Breast epithelium (tissue), 3 donors: Measurements from ENCODE around the gene CDK14.

Experiments
- POLR2A ChIP-seq: fragments of 450-650 bp; IDR thresholded peaks from one replicate; pipeline ENCODE4 v1.6.1; 2016; ENCODE audit warnings: antibody characterized with exemption, mild to moderate bottlenecking, moderate library complexity
- POLR2AphosphoS5 ChIP-seq, 3 donors: sonication (generic); formaldehyde crosslinking; IDR thresholded peaks; one replicate each; pipeline ENCODE4 v1.6.1; 2017; ENCODE audit warnings: antibody characterized with exemption in 3 of 3
- TF ChIP-seq, protein P1 (sequence below), 3 donors: fragments of 450-650 bp; IDR thresholded peaks; one replicate each; pipeline ENCODE4 v1.5.1; 2016 to 2017; ENCODE audit warnings: antibody characterized with exemption in 3 of 3, mild to moderate bottlenecking in 3 of 3, moderate library complexity in 3 of 3

DNA sequence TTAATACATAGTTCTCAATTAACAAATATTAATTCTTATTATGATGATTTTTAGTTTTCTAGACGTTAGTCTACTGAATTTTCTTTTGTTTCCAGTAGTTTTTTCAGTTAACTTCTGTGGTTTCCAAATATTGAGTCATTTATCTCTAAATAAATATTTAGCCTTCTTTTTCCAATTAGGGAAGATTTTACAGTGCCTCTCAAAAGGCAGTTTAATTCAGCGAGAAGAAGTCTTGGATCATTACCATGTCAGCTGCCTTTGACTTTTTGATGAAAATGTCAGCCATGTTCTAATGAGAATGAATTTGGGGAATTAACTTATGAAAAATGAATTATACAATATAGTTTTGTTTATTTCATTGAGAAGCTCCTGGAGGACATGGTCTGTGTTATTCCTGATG is 90.0 kb downstream of the CDK14 start:
- TF ChIP-seq, protein P1, sequence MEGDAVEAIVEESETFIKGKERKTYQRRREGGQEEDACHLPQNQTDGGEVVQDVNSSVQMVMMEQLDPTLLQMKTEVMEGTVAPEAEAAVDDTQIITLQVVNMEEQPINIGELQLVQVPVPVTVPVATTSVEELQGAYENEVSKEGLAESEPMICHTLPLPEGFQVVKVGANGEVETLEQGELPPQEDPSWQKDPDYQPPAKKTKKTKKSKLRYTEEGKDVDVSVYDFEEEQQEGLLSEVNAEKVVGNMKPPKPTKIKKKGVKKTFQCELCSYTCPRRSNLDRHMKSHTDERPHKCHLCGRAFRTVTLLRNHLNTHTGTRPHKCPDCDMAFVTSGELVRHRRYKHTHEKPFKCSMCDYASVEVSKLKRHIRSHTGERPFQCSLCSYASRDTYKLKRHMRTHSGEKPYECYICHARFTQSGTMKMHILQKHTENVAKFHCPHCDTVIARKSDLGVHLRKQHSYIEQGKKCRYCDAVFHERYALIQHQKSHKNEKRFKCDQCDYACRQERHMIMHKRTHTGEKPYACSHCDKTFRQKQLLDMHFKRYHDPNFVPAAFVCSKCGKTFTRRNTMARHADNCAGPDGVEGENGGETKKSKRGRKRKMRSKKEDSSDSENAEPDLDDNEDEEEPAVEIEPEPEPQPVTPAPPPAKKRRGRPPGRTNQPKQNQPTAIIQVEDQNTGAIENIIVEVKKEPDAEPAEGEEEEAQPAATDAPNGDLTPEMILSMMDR (IDR thresholded peaks at IDR 0.05) = no peak
- TF ChIP-seq POLR2AphosphoS5 (IDR thresholded peaks at IDR 0.05) (no peak), POLR2A (no peak)
